Body of pancreas (tissue), 4 donors: ENCODE data around the gene ZNF185. TPM values are rescaled to one million over a fixed set of nuclear protein-coding genes. Genes with fewer than 3 reads are reported as not detected.

Experiments used
- ATAC-seq: fragments of 150-250 bp; one replicate; pipeline ENCODE4 v1.9.1; 2016
- DNase-seq, 4 donors: peaks; one replicate each; pipeline ENCODE4 v3.0.0-alpha.2; 2019
- H3K27ac ChIP-seq, 4 donors: fragments of 200-600 bp; sonication (generic); 1 replicate in 3 of 4; 2 replicates in 1 of 4; pipeline versions ENCODE4 v1.5.1 to v1.6.1; 2016 to 2019; ENCODE audit warnings: mild to moderate bottlenecking in 1 of 4, mixed read lengths in 1 of 4, moderate library complexity in 1 of 4
- H3K27me3 ChIP-seq, 2 donors: fragments of 200-600 bp; sonication (generic); one replicate each; pipeline ENCODE4 v1.6.0; 2016; ENCODE audit warnings: mild to moderate bottlenecking in 1 of 2
- H3K36me3 ChIP-seq, 2 donors: fragments of 200-600 bp; sonication (generic); replicated peaks in 1 of 2; 2 replicates each; pipeline ENCODE4 v1.5.1; 2016; ENCODE audit warnings: low read depth in 2 of 2; ENCODE audit not compliant: insufficient read depth in 1 of 2
- H3K4me1 ChIP-seq: fragments of 200-600 bp; sonication (generic); one replicate; pipeline ENCODE4 v1.6.0; 2016
- H3K4me3 ChIP-seq, 2 donors: fragments of 200-600 bp; sonication (generic); 1 replicate in 1 of 2; 2 replicates in 1 of 2; pipeline ENCODE4 v1.5.1; 2016 to 2019
- H3K9me3 ChIP-seq, 3 donors: fragments of 200-600 bp; sonication (generic); 1 replicate in 2 of 3; 2 replicates in 1 of 3; pipeline ENCODE4 v1.5.1; 2016
- CTCF ChIP-seq, 7 experiments: fragments of 450-650 bp in 4 of 7; fragments of 200-600 bp in 3 of 7; sonication (generic) in 3 of 7; IDR thresholded peaks; one replicate each; pipeline ENCODE4 v1.5.1; 2016 to 2019; ENCODE audit warnings: antibody characterized with exemption in 7 of 7
- POLR2A ChIP-seq, 3 donors: fragments of 450-650 bp; IDR thresholded peaks; one replicate each; pipeline ENCODE4 v1.6.1; 2016; ENCODE audit warnings: antibody characterized with exemption in 3 of 3, mild to moderate bottlenecking in 2 of 3
- WGBS, 2 donors: methylation state at CpG; one replicate each; pipeline ENCODE4 v1.1.5; 2017; 5-methylcytosine and 5-hydroxymethylcytosine counted together
- intact Hi-C: fragments of 100-400 bp; cut with DNase I; formaldehyde crosslinking; loops from one replicate; pipeline ENCODE4 v1.15.1; 2023
- total RNA-seq, 2 donors: library from RNA; depleted of rRNA; stranded (reverse); fragments of >200 nt; gene quantifications; one replicate each; pipeline ENCODE4 v1.1.0, GENCODE V29; 2016

Gene ZNF185
- total RNA-seq, 2 donors from 2014 or later: 2.0 to 6.5 TPM

- Histone ChIP-seq H3K4me1 (peaks cover 4% of the 10 kb centered on the region), H3K9me3 (no peaks in the 10 kb centered on the region), H3K4me3 (no peak overlapping the region), H3K27ac (no peak overlapping the region), H3K36me3 (no peaks in the 10 kb centered on the region), H3K27me3 (no peaks in the 10 kb centered on the region)
- TF ChIP-seq CTCF (IDR thresholded peaks at IDR 0.05): no peak
- no peak for TF ChIP-seq POLR2A (IDR thresholded peaks at IDR 0.05)
- DNase-seq (no peak), ATAC-seq (no peak)
- intact Hi-C loops: no loop called here
- 87% methylated on average over 5 of the region's 9 CpGs; no CpG with 5 or more reads in 1 of the 2 donors for WGBS, 2 donors
Observed at GRCh38 chrX:152893980-152894610, 3.8 kb upstream of the ZNF185 start.

- Histone ChIP-seq H3K27ac (no peak overlapping the region), H3K4me3 (no peak overlapping the region), H3K27me3 (no peaks in the 10 kb centered on the region), H3K4me1 (peaks cover 4% of the 10 kb centered on the region), H3K36me3 (no peaks in the 10 kb centered on the region), H3K9me3 (no peaks in the 10 kb centered on the region)
- WGBS, 2 donors: 80 to 85% methylated on average over 2 to 3 of the region's 3 CpGs
- DNase-seq (no peak), ATAC-seq (no peak)
- TF ChIP-seq POLR2A (IDR thresholded peaks at IDR 0.05): no peak
- TF ChIP-seq CTCF (IDR thresholded peaks at IDR 0.05): no peak
- intact Hi-C loops: no loop called here
Observed at GRCh38 chrX:152895121-152895520, 2.7 kb upstream of the ZNF185 start.

GRCh38 chrX:152895724-152896420 lies 2.0 kb upstream of the ZNF185 start:
- no peaks in the 10 kb centered on the region for H3K36me3 ChIP-seq
- intact Hi-C loops: no loop called here
- 72 to 77% methylated on average over 3 to 8 of the region's 8 CpGs for WGBS, 2 donors
- no peak overlapping the region for H3K4me3 ChIP-seq
- DNase-seq: no peak
- peaks cover 4% of the 10 kb centered on the region for H3K4me1 ChIP-seq
- TF ChIP-seq POLR2A (IDR thresholded peaks at IDR 0.05) (no peak), CTCF (IDR thresholded peaks at IDR 0.05) (no peak)
- no peaks in the 10 kb centered on the region for H3K9me3 ChIP-seq
- H3K27me3 ChIP-seq: no peaks in the 10 kb centered on the region
- no peak for ATAC-seq
- H3K27ac ChIP-seq: no peak overlapping the region

DNA sequence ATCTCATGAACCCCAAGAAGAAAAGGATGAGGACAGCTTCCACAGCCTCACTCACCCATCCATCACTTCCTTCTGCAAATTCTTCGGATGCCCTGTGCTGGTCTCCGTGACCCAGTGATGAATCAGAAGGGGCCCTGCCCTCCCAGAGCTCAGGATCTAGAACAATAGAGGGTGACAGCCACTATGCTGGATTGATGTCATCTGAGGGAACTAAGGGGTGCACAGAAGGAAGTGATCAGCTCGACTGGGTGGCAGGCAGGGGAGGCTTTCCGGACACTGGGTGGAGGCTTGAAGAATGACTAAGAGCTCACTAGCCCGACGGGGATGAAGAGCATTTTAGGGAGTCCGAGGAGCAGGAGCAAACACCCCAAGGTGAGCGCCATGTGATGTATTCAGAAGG lies 1.4 kb upstream of the ZNF185 start:
- H3K4me3 ChIP-seq: no peak overlapping the region
- TF ChIP-seq CTCF (IDR thresholded peaks at IDR 0.05): no peak
- no peak for TF ChIP-seq POLR2A (IDR thresholded peaks at IDR 0.05)
- WGBS, 2 donors: 82 to 89% methylated on average over 7 to 8 of the region's 8 CpGs
- DNase-seq: no peak
- intact Hi-C loops: no loop called here
- H3K27ac ChIP-seq: no peak overlapping the region
- no peaks in the 10 kb centered on the region for H3K36me3 ChIP-seq
- ATAC-seq: no peak
- no peaks in the 10 kb centered on the region for H3K27me3 ChIP-seq
- peaks cover 4% of the 10 kb centered on the region for H3K4me1 ChIP-seq
- H3K9me3 ChIP-seq: no peaks in the 10 kb centered on the region

DNA sequence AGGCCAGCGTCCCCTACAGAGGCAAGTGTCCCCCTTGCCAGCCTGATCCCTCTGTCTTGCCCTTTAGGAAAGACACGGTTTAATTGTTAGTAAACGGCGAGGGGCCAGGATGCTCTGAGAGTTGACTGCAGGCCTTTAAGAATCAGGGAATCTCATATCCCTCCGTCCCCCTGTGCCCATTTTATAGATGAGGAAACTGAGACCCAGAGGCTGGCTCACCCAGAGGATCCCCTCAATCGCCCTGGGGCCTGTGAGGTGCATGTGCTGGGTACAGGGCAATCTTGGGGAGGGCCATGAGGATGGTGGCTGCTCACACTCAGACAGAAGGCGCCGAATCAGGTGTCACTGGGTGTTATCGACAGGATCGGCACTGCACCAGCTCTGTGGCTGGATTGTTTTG lies 575 bp downstream of the ZNF185 start:
- Histone ChIP-seq H3K9me3 (no peaks in the 10 kb centered on the region), H3K36me3 (no peaks in the 10 kb centered on the region), H3K27ac (no peak overlapping the region), H3K4me1 (peaks cover 4% of the 10 kb centered on the region), H3K4me3 (no peak overlapping the region), H3K27me3 (no peaks in the 10 kb centered on the region)
- 44 to 52% methylated on average over 5 to 10 of the region's 10 CpGs for WGBS, 2 donors
- ATAC-seq (no peak), DNase-seq (no peak)
- intact Hi-C loops: no loop called here
- TF ChIP-seq POLR2A (IDR thresholded peaks at IDR 0.05) (no peak), CTCF (IDR thresholded peaks at IDR 0.05) (no peak)
